Esophagus (tissue), 2 donors: ENCODE measurements around the gene TXLNB. TPM values are rescaled to one million over a fixed set of nuclear protein-coding genes. Genes with fewer than 3 reads are reported as not detected.

ENCODE experiments used
- H3K27ac ChIP-seq, 2 donors: one replicate each; pipeline ENCODE4 v1.5.1; 2013; ENCODE audit warnings: low read depth in 2 of 2, mild to moderate bottlenecking in 2 of 2, inconsistent platforms in 1 of 2, low read length in 1 of 2, moderate library complexity in 1 of 2
- H3K27me3 ChIP-seq, 2 donors: one replicate each; pipeline ENCODE4 v1.6.1; 2013; ENCODE audit warnings: low read length in 2 of 2, control low read depth in 1 of 2, mild to moderate bottlenecking in 1 of 2; ENCODE audit not compliant: insufficient read depth in 2 of 2, control insufficient read depth in 1 of 2
- H3K36me3 ChIP-seq, 2 donors: one replicate each; pipeline ENCODE4 v1.6.1; 2013; ENCODE audit warnings: low read length in 1 of 2; ENCODE audit not compliant: control insufficient read depth in 2 of 2, insufficient read depth in 2 of 2
- H3K4me1 ChIP-seq, 2 donors: one replicate each; pipeline ENCODE4 v1.6.1; 2013; ENCODE audit warnings: low read length in 1 of 2; ENCODE audit not compliant: control insufficient read depth in 2 of 2, insufficient read depth in 2 of 2
- H3K4me3 ChIP-seq, 2 donors: one replicate each; pipeline ENCODE4 v1.5.1; 2013; ENCODE audit warnings: low read length in 2 of 2, mild to moderate bottlenecking in 2 of 2, low read depth in 1 of 2, moderate library complexity in 1 of 2
- H3K9me3 ChIP-seq, 2 donors: one replicate each; pipeline ENCODE4 v1.6.1; 2013; ENCODE audit warnings: mild to moderate bottlenecking in 2 of 2, low read depth in 1 of 2, low read length in 1 of 2, moderate library complexity in 1 of 2; ENCODE audit not compliant: control insufficient read depth in 2 of 2, insufficient read depth in 1 of 2
- WGBS, 2 donors: extraction: QIAGEN DNeasy Blood & Tissue Kit; methylation state at CpG; one replicate each; pipeline ENCODE4 v1.1.7; 2013; 5-methylcytosine and 5-hydroxymethylcytosine counted together
- polyA plus RNA-seq, 2 donors: library from polyadenylated mRNA; stranded (reverse); fragments of 200-250 nt; gene quantifications; one replicate each; pipeline ENCODE4 v1.2.3, GENCODE V29; 2013
- donor health status: healthy with polysubstance abuse.
- donor health status: Bipolar disorder and iron deficiency.

Gene TXLNB
- polyA plus RNA-seq, 2 donors: 0.14 to 0.16 TPM

- Histone ChIP-seq H3K36me3 (no peaks in the 10 kb centered on the region), H3K4me1 (no peaks in the 10 kb centered on the region), H3K4me3 (no peak overlapping the region), H3K27ac (no peak overlapping the region), H3K9me3 (no peaks in the 10 kb centered on the region), H3K27me3 (no peaks in the 10 kb centered on the region)
- 81 to 87% methylated on average over 4 of the region's 4 CpGs for WGBS, 2 donors
Measured at GRCh38 chr6:139198529-139199288, 93.1 kb downstream of the TXLNB start.

GRCh38 chr6:139194740-139195139, 97.1 kb downstream of the TXLNB start:
- H3K36me3 ChIP-seq: no peaks in the 10 kb centered on the region
- H3K27ac ChIP-seq: no peak overlapping the region
- H3K4me3 ChIP-seq: no peak overlapping the region
- no peaks in the 10 kb centered on the region for H3K4me1 ChIP-seq
- 43 to 61% methylated on average over 3 of the region's 3 CpGs for WGBS, 2 donors
- no peaks in the 10 kb centered on the region for H3K9me3 ChIP-seq
- no peaks in the 10 kb centered on the region for H3K27me3 ChIP-seq

Other genes starting within 250 kb of the TXLNB start
- 10 to 100 TPM; 11.2 to 15.0 TPM for gene HECA, start 156.9 kb downstream of the TXLNB start, polyA plus RNA-seq
- gene CITED2, start 82.7 kb upstream of the TXLNB start, polyA plus RNA-seq: 10 to 100 TPM; 20.3 to 29.5 TPM